Activated CD4-positive, alpha-beta T cell treated with anti-CD3 and anti-CD28 coated beads for 4 hours (primary cell): ENCODE results near the gene PRDX3.
"Not testable (repeated sequence)": the region's sequence is repeated elsewhere in the genome, so short reads cannot be mapped to it uniquely, and the experiment has no call there.

Source experiments
- DNase-seq, 2 donors: peaks; one replicate each; pipeline ENCODE4 v3.0.0-alpha.2; 2020

Gene PRDX3

DNA sequence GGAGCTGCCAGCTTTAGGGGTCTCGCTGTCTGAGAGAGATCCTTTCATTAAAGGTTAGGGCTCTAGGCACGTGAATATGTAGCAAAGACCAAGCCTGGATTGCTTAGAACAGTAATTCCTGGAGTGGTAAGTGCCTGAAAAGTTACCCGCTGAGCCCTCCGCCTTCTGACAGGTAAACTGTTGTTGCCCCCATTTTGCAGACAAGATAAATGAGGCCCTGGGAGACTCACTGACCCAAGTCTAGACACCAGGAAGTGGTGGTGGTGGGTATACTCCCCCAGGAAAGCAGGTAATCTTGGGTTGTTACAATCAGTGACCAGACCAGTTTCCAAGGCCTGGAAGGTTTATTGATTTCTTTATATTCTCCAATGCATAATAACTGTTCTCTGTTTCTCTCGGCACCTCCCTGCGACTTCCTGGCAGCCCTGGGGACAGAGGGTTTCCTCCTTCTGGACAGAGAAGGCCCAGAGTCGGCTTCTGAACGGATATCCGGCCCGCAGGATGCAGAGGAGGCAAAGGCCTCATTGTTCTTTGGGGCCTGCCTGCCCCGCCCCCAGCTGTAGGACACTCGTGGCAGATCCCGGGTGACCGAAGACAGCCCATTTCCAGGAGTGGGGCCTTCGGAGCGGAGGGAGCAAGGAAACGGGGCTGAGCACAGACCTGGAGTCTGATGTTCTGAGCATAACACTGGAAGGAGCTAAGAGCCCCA is 27.4 kb upstream of the PRDX3 start:
- peak in 1 of 2 donors; percentile 47 for DNase-seq

GRCh38 chr10:119203006-119203405 is 24.4 kb upstream of the PRDX3 start:
- DNase-seq = no peak

DNA sequence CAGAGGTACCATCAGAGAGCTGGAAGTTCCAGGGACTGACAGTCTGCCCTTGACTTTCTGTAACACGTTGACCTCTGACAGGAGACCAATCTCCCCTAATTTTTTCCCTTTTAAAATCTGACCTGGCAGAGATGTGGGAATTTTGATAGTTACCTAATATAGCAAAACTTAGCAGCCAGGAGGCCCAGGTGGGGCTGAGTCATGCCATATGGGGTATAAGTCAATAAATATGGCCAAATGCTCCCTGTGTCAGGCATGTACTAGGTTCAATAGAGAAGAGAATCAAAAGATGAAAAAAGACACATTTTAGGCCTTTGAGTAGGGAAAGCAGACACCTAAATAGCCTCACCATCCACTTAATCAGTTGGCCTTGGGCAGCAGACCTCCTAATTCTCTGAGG is 22.6 kb upstream of the PRDX3 start:
- DNase-seq = no peak

GRCh38 chr10:119199231-119199992 is 20.8 kb upstream of the PRDX3 start:
- DNase-seq = peak; percentile 32 to 44

GRCh38 chr10:119198438-119198837 is 19.8 kb upstream of the PRDX3 start:
- peak; percentile 19 to 23 for DNase-seq

- DNase-seq = no peak
Observed at GRCh38 chr10:119197921-119198320, 19.3 kb upstream of the PRDX3 start.

- no peak for DNase-seq
Observed at GRCh38 chr10:119191881-119192280, 13.3 kb upstream of the PRDX3 start.

DNA sequence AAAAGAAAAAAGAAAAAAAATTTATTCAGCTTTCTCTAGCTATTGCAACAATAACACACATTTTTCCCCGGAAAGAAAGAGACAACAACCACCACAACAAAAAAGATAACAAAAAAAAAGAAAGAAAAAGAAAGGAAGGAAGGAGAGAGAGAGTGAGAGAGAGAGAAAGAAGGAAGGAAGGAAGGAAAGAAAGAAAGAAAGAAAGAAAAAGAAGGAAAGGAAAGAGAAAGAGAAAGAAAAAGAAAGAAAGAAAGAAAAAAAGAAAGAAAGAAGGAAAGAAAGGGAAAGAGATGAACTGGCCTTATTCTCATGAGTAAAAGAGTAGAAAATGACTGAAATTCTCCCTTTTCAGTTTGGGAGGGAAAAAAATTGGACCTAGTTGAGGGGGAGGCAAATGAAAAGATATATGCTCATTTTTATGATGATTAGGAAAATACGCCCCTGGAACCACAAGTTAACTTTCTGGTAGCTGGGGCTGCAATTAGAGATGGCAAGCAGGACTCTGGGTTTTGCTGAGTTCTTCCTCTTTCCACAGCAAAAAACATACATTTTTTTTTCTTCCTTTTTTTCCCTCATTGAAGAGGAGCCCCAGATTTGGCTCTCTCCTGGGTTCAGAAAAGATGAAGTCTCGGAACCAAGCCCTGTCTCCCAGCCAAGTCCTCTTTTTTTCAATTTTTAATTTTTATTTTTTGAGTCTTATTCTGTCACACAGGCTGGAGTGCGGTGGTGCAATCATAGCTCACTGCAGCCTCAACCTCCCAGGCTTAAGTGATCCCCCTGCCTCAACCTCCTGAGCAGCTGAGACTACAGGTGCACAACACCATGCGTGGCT is 12.6 kb upstream of the PRDX3 start:
- no peak for DNase-seq

- no peak for DNase-seq
Observed at GRCh38 chr10:119190353-119190752, 11.7 kb upstream of the PRDX3 start.

DNA sequence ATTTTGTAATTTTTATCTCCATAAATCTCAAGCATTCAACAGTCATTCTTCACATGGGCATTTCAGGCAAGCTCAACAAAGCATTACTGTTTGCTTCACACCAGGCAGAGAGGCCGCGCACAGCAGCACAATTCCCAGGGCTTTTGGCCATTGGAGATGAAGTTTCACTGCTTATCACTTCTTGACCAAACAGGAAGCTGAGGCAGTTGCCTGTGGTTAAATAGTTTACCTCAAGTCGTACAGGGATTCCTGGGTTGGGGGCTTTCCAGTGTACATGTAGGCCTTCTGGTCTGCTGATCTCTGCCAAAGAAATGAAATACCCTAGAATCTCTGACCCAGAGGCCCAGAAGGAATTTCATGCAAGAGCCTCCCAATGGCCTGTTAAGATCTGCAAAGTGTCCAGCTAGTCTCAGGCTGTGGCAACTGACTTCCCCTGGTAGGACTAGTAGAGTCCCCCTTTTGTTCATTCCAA is 11.2 kb upstream of the PRDX3 start:
- no peak for DNase-seq

DNA sequence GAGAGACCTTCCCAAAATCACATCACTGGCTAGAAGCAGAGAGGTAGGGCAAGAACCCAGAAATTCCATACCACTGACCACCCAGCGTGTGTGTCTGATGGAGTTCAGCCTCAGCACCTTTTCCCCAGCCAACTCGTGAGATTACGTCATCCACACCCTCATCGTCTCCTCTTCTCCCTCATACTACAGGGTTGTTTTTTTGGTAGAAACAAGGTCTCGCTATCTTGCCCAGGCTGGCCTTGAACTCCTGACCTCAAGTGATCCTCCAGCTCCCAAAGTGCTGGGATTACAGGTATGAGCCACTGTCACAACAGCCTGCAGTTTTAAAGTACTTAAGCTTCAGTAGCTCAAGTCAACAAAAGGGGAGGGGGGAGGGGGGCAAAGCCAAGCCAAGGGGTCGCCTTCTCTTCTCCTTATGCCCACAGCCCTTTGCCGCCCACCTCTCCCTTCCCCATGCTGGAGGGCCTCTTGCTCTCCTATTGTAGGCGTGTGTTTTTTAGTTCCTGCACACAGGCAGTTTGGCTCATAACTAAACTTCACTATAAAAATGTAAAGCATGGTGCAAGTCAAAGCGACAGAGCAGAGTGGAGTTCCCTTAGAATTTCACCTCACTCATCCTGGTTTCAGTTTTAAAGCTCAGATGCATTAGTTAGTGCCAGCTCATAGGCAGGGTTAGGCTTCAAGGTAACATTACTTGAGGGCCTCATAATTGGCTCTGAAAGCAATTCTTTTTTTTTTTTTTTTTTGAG is 5.2 kb upstream of the PRDX3 start:
- no peak for DNase-seq

- DNase-seq = not testable (repeated sequence)
Observed at GRCh38 chr10:119180850-119181400, 2.3 kb upstream of the PRDX3 start.

DNA sequence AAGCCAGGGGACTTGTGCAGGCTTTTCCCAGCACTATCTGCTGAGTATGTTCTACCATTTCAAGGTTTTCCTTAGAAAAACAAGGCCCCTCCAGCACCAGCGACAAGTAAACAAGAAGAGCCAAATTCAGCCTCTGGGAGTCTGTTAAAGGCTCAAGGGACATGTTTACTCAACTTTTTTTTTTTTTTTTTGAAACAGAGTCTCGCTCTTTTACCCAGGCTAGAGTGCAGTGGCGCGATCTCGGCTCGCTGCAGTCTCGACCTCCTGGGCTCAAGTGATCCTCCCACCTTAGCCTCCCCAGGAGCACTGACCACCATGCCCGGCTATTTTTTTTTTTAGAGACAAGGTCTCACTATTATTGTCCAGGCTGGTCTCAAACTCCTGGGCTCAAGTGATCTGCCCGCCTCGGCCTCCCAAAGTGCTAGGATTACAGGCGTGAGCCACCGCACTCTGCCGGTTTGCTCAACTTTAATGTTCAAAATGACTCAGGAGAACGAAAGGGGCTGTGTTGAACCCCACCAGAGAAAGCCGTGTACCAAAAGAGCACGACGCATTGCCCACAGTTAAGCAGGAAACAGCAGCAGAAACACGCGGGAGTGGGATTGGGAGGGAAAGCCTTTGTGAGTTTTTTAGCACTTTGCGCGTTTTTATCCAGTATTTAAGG is 772 bp downstream of the PRDX3 start:
- no peak for DNase-seq

DNA sequence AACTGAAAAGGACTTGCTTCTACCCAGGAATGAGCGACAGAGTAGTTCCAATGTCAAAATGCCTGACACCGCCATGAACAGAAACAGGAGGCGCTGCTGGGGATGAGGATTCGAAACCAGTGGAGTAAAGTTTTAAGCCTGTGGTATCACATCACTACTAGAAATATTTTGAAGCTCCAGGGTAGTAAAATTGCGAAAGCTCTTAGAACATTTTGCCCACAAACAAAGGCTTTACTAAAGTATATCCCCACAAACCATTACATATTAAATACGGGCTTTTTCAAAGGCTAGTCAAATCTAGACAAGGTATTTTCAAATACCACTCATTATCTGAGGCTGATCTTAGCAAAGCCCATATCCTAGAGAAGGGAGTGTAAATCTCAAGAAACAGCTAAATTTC is 2.4 kb downstream of the PRDX3 start:
- DNase-seq = no peak

DNA sequence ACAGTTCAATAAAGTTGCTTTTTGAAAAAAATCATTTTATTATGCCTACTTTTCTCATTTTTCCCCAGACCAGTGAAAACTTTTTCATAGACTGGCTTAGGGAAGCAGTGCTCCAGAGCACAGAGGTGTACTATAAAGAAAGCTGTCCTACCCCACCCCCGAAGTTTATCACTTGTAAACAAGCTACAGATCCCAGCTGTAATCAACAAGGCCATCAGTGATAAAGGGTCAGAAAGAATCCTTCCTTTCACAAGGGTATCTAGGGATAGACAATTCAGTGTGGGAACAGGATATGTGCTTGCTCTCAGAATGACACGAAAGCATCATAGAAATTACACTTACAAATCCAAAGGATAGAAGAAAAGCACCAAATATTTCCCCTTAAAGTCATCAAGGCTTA is 4.5 kb downstream of the PRDX3 start:
- DNase-seq = no peak

DNA sequence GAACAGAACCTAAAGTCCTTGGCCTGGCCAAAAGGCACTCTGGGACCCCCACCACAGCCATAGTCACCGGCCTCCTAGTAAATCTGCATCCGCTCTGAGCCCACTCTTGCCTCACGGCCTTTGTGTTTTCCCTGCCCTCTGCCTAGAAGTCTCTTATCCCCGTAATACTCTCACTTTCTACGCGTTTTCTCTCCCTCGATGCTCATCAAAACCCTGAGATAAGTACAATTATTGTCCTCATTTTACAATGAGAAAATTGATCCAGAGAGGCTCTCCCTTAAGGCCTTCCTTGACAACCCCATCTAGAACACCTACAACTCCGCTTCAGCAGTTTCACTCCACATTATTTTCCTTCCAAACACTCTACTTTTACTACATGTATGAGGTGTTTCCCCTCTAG is 11.6 kb downstream of the PRDX3 start:
- DNase-seq = no peak

DNA sequence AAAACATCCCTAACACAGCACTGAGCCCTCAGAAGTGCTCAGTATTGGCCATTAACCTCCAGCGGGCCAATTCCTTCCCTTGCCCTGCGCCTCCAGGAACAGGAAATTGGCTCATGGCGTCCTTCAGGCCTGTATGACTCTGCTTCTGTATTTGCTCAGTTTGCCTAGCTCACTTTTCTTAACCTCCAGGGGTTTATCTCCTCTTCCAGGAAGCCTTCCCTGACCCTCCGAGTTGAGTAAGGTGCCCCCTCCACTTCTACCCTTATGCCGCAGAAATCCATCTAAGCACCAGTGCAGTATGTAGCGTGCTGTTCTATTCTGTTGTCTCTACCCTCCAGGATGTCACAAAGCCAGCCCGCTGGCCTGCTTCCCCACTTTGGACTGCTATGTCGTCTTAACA is 12.0 kb downstream of the PRDX3 start:
- no peak for DNase-seq

DNA sequence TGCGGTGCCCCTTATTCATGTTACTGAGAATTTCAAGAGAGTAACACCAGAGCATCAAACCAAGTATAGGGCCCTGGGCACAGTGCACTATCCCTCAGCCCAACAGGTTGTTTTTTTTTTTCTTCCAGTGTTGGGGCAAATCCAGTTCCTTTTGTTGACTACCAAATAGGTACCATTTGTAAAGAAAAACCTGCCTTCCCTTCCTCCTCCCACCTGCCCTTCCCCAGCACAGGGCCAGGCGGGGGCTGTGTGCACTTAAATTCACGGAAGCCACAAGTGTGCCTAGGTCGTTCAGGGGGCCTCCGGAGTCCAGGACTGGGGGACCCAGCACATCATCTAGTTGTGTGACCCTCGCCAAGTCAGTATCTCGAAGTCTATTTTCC is 12.5 kb downstream of the PRDX3 start:
- DNase-seq = no peak

DNA sequence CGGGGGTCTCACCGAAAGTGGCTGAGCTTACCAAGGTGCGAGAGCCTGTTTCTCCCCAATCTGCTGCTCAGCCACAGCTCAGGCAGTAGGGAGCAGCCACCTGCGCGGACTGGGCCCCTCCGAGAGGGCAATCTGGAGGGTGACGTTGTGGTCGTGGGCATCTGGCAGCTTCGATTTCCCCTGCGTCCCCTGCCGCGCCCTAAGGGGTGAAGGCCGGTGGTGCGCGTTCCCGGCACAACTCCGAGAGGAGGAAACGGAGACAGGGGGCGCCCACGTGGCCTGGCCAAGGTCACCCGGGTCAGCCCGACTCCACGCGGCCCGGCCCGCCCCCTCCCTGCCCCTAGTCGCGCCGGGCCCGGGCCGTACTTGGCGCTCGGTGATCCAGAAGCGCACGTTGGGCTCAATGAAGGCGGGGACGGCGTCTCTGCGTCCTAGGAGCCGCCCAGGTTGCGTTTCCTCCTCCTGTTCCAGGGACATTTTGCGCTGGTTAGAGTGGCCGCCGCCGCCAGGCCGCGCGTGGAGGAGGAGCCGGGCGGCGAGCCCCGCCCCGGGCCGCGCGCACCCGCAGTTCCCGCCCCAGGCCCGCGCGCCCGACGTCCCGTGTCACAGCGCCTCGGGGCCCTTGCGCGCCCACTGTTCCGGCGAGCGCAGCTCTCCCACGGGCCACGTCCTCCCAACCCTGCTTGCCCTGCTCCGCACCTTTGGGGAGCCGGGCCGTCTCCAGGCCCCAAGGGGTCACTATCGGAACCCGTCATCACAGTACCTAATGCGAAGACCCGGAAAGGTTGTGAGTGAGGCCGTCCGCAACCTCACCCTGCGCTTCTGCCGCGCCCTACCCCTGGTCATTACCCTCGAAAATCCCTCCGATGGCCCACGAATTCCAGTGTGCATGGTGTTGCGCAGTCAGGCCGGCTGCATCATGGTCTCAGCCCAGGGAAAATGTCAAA is 13.2 kb downstream of the PRDX3 start, which contains the start of gene SFXN4:
SFXN4 (minus strand) TSS at position 544 of the 947 bp plus-strand sequence; CDS start at position 477, 67 bp downstream.
- peak; percentile 74 to 80 for DNase-seq

GRCh38 chr10:119162452-119163092 is 16.0 kb downstream of the PRDX3 start:
- no peak for DNase-seq
